ENCODE data around the gene ATP9A. TPM values are rescaled to one million over a fixed set of nuclear protein-coding genes. Genes with fewer than 3 reads are reported as not detected.
"Not testable (repeated sequence)": the region's sequence is repeated elsewhere in the genome, so short reads cannot be mapped to it uniquely, and the experiment has no call there.

Gene ATP9A
- total RNA-seq, 1 donor from 2014 or later: 32.1 TPM

GRCh38 chr20:51660672-51661608 lies 107.2 kb downstream of the ATP9A start:
- DNase-seq (no peak), ATAC-seq (no peak)
- Histone ChIP-seq H3K27me3 (no peaks in the 10 kb centered on the region), H3K27ac (no peak overlapping the region), H3K36me3 (peaks cover 3% of the 10 kb centered on the region), H3K4me3 (no peak overlapping the region), H3K9me3 (no peaks in the 10 kb centered on the region), H3K4me1 (no peaks in the 10 kb centered on the region)
- intact Hi-C loops (cut with DNase I): no loop called here
- TF ChIP-seq, protein P1, sequence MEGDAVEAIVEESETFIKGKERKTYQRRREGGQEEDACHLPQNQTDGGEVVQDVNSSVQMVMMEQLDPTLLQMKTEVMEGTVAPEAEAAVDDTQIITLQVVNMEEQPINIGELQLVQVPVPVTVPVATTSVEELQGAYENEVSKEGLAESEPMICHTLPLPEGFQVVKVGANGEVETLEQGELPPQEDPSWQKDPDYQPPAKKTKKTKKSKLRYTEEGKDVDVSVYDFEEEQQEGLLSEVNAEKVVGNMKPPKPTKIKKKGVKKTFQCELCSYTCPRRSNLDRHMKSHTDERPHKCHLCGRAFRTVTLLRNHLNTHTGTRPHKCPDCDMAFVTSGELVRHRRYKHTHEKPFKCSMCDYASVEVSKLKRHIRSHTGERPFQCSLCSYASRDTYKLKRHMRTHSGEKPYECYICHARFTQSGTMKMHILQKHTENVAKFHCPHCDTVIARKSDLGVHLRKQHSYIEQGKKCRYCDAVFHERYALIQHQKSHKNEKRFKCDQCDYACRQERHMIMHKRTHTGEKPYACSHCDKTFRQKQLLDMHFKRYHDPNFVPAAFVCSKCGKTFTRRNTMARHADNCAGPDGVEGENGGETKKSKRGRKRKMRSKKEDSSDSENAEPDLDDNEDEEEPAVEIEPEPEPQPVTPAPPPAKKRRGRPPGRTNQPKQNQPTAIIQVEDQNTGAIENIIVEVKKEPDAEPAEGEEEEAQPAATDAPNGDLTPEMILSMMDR (IDR thresholded peaks at IDR 0.05): no peak

DNA sequence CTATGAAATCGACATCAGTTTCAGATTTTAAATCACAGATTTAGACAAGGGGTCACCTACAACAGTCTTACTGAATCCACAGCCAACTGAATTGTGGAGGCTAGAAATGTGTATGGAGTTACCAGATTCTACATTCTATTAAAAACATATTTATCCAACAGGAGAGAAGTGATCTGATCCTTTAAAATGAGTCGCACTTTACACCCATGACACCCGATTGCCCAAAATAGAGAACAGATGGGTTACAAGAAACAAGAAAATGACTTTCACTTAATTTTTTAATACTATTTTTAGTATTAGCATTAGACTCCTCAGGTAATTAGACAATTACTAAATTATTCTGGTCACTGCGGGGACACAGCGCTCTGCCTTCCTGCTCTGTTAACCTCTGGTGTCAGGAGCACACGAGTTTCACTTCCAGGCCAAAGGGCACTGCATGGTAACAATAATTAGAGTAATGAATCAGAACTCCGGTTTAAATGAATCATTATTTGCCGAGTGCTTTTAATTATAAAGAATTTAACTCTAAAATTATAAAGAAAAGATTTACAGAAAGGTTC lies 108.6 kb downstream of the ATP9A start:
- Histone ChIP-seq H3K27ac (no peak overlapping the region), H3K9me3 (no peaks in the 10 kb centered on the region), H3K4me3 (no peak overlapping the region), H3K4me1 (no peaks in the 10 kb centered on the region), H3K27me3 (no peaks in the 10 kb centered on the region), H3K36me3 (peaks cover 9% of the 10 kb centered on the region)
- TF ChIP-seq, protein P1 (IDR thresholded peaks at IDR 0.05): no peak
- intact Hi-C loops (cut with DNase I): no loop called here
- no peak for ATAC-seq
- no peak for DNase-seq

DNA sequence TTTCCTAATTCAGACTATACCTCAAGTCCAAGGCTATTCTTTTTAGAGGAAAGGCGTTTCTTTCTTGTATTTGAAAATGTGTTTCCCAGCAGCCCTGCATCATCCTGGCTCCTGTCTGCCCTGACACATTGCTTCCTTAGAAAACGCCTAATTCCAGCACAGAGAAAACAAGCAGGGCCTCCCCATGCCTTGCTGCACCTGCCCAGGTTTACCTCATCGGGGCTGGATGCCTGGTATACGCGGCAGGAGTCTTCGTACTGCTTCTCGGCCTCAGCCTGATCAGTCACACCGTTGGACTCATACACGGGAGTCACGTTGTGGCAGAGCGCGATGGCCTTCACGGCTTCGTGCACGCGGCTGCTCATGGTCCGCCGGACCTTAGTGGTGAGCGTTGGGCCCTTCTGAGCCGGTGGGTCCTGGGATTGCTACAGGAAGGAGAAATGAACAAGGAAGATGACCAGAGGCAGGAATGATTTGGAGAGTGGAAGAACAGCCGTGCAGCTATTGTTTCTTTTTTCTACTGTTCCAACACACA lies 111.4 kb downstream of the ATP9A start:
- Histone ChIP-seq H3K27ac (no peak overlapping the region), H3K9me3 (no peaks in the 10 kb centered on the region), H3K4me1 (peaks cover 4% of the 10 kb centered on the region), H3K36me3 (peaks cover 9% of the 10 kb centered on the region), H3K4me3 (no peak overlapping the region), H3K27me3 (no peaks in the 10 kb centered on the region)
- intact Hi-C loops (cut with DNase I): no loop called here
- no peak for DNase-seq
- ATAC-seq: no peak
- TF ChIP-seq, protein P1 (IDR thresholded peaks at IDR 0.05): no peak

DNA sequence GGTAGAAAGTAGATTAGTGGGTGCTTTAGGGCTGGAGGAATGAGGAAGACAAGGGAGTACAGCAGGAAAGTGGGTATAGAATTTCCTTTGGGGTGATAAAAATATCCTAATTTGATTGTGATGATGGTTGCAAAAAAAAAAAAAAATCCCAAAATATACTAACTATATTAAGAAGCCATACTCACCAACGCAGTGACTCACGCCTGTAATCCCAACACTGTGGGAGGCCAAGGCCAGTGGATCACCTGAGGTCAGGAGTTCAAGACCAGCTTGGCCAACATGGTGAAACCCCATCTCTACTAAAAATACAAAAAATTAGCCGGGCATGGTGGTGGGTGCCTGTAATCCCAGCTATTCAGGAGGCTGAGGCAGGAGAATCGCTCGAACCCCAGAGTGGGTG lies 112.1 kb downstream of the ATP9A start:
- H3K9me3 ChIP-seq; H3K36me3 ChIP-seq; intact Hi-C loops (cut with DNase I); ATAC-seq; H3K4me3 ChIP-seq; H3K4me1 ChIP-seq; DNase-seq; H3K27me3 ChIP-seq; H3K27ac ChIP-seq: not testable (repeated sequence)

- intact Hi-C loops (cut with DNase I): no loop called here
Observed at GRCh38 chr20:51654495-51654894, 113.7 kb downstream of the ATP9A start.

More at GRCh38 chr20:51654495-51654894, 113.7 kb downstream of the ATP9A start:
- H3K4me3 ChIP-seq: no peak overlapping the region
- H3K27me3 ChIP-seq: no peaks in the 10 kb centered on the region
- DNase-seq (no peak), ATAC-seq (no peak)
- H3K4me1 ChIP-seq: peaks cover 12% of the 10 kb centered on the region
- H3K9me3 ChIP-seq: no peaks in the 10 kb centered on the region
- H3K27ac ChIP-seq: no peak overlapping the region
- TF ChIP-seq, protein P1 (IDR thresholded peaks at IDR 0.05): no peak
- H3K36me3 ChIP-seq: peaks cover 9% of the 10 kb centered on the region
